ENCODE results near the gene LRRC42.

Gene LRRC42

GRCh38 chr1:54012008-54012325 is 65.8 kb downstream of the LRRC42 start (continued):
- no peak for TF ChIP-seq ZNF518A (tag by site-specific recombination; conservative IDR thresholded peaks at IDR 0.05; ENCODE audit: low read depth)

- POLR2A ChIA-PET, result no interaction called here
- Histone ChIP-seq H3K9me3 (ENCODE audit: control insufficient read depth, insufficient read depth, low read depth, low read length) (no peaks in the 10 kb centered on the region), H3K4me3 (ENCODE audit: low read depth, low read length) (no peak overlapping the region), H3K27ac (ENCODE audit: extremely low read depth, low read depth, low read length) (no peak overlapping the region), H3K36me3 (ENCODE audit: control insufficient read depth in 2 of 2, insufficient read depth in 1 of 2, low read length in 2 of 2) (no peaks in the 10 kb centered on the region), H3K4me1 (ENCODE audit: control insufficient read depth, insufficient read depth, low read length) (peaks cover 5% of the 10 kb centered on the region)
- TF ChIP-seq ZNF768 (tag by site-specific recombination; IDR thresholded peaks at IDR 0.05) (no peak), PRDM1 (tag by site-specific recombination; IDR thresholded peaks at IDR 0.05) (no peak), ZFP37 (tag by site-specific recombination; IDR thresholded peaks at IDR 0.05) (no peak), ZNF211 (tag by site-specific recombination; IDR thresholded peaks at IDR 0.05; ENCODE audit: low read depth) (no peak), ZNF701 (tag by site-specific recombination; IDR thresholded peaks at IDR 0.05) (no peak), CTCF (tag by site-specific recombination; IDR thresholded peaks at IDR 0.05) (no peak), ZBTB8A (tag by site-specific recombination; IDR thresholded peaks at IDR 0.05) (no peak), ZNF26 (tag by site-specific recombination; IDR thresholded peaks at IDR 0.05) (no peak), BCL11A (tag by site-specific recombination; IDR thresholded peaks at IDR 0.05; ENCODE audit: low read depth) (no peak), REST (tag by site-specific recombination; IDR thresholded peaks at IDR 0.05) (no peak), ZNF302 (tag by site-specific recombination; IDR thresholded peaks at IDR 0.05; ENCODE audit: low read depth) (no peak), ZNF202 (tag by site-specific recombination; IDR thresholded peaks at IDR 0.05; ENCODE audit: borderline replicate concordance) (no peak), KLF16 (tag by site-specific recombination; IDR thresholded peaks at IDR 0.05) (no peak), ZNF366 (tag by site-specific recombination; conservative IDR thresholded peaks at IDR 0.05) (no peak), ZNF423 (tag by site-specific recombination; IDR thresholded peaks at IDR 0.05) (no peak), ZNF555 (tag by site-specific recombination; conservative IDR thresholded peaks at IDR 0.05) (no peak), KLF10 (tag by site-specific recombination; IDR thresholded peaks at IDR 0.05) (no peak)
- CTCF ChIA-PET, result interaction anchor here (0.5 to 0.9 kb wide), 2 partner anchors 23 to 108 kb away, joined by 3 to 4 read pairs; no protein-coding TSS in a partner anchor
Measured at GRCh38 chr1:54012863-54013262, 66.7 kb downstream of the LRRC42 start.
